K562 (cell line): ENCODE data around the gene RUSC1. TPM values are rescaled to one million over a fixed set of nuclear protein-coding genes. Genes with fewer than 3 reads are reported as not detected.

Source experiments
- ATAC-seq: fragments of 200-7000 bp; cut with Tn5 transposase; 3 replicates; pipeline ENCODE4 v1.9.1; 2020; ENCODE audit warnings: moderate library complexity
- BruUV-seq: library from RNA; stranded (reverse); fragments of 400-500 nt; replicated peaks from 2 replicates; lab custom pipeline; 2021; lab: Mats Ljungman, UMichigan
- CTCF ChIA-PET: fragments of 300-600 bp; formaldehyde crosslinking; extraction: SDS; loops from one replicate; lab custom pipeline; 2021; ENCODE audit warnings: low intra/inter-chr PET ratio; lab: Yijun Ruan, JAX
- POLR2A ChIA-PET: fragments of 300-600, 350-650 bp; sonication (Branson Sonifier 250); formaldehyde crosslinking; extraction: SDS; loops from one replicate; lab custom pipeline; 2021; ENCODE audit warnings: antibody characterized with exemption, inconsistent platforms; lab: Yijun Ruan, JAX
- DNase-seq, 4 experiments: peaks; one replicate each; pipeline versions ENCODE4 v3.0.0 to v3.0.0-alpha.2; 2011 to 2018; ENCODE audit warnings: low spot score in 3 of 4, mixed read lengths in 3 of 4; ENCODE audit errors: extremely low read depth in 1 of 4
- FAIRE-seq: peaks from 2 replicates; lab custom pipeline; 2011; peaks lifted over from hg19 to GRCh38; lab: Jason Lieb, UNC
- H2AFZ ChIP-seq: 2 replicates; pipeline ENCODE4 v1.6.0; 2011; ENCODE audit warnings: low read depth, low read length, control low read depth, inconsistent platforms
- H3K27ac ChIP-seq: fragments of 200-600 bp; 3 replicates; pipeline ENCODE4 v1.8.0; 2011; ENCODE audit warnings: low read depth, mild to moderate bottlenecking, control low read depth, inconsistent platforms, low read length, moderate library complexity, mixed read lengths; ENCODE audit errors: extremely low read depth
- H3K27me3 ChIP-seq, 2 experiments: fragments of 300-600 bp in 1 of 2; 2 replicates in 1 of 2; 3 replicates in 1 of 2; pipeline versions ENCODE4 v1.6.0 to v1.8.0; 2011; ENCODE audit warnings: inconsistent platforms in 2 of 2, low read length in 2 of 2, mild to moderate bottlenecking in 1 of 2, mixed read lengths in 1 of 2, moderate library complexity in 1 of 2; ENCODE audit not compliant: control insufficient read depth in 2 of 2, insufficient read depth in 2 of 2
- H3K36me3 ChIP-seq: fragments of 300-600 bp; 3 replicates; pipeline ENCODE4 v1.8.0; 2011; ENCODE audit warnings: mild to moderate bottlenecking, low read length, inconsistent platforms; ENCODE audit not compliant: control insufficient read depth, insufficient read depth
- H3K4me1 ChIP-seq, 2 experiments: fragments of 200-600 bp in 1 of 2; replicated peaks in 1 of 2; 2 replicates in 1 of 2; 3 replicates in 1 of 2; pipeline versions ENCODE4 v1.5.1 to v1.8.0; 2011; ENCODE audit warnings: inconsistent platforms in 2 of 2, low read length in 2 of 2, mild to moderate bottlenecking in 1 of 2, mixed read lengths in 1 of 2, moderate library complexity in 1 of 2; ENCODE audit not compliant: control insufficient read depth in 2 of 2, insufficient read depth in 2 of 2
- H3K4me2 ChIP-seq: 2 replicates; pipeline ENCODE4 v1.6.1; 2011; ENCODE audit warnings: low read length, control low read depth, inconsistent platforms, mixed read lengths; ENCODE audit not compliant: insufficient read depth
- H3K4me3 ChIP-seq: fragments of 200-600 bp; sonication (generic), shearing (Covaris generic); 2 replicates; pipeline ENCODE4 v1.5.1; 2016; ENCODE audit warnings: control low read depth, inconsistent platforms
- H3K79me2 ChIP-seq: fragments of 200-600 bp; 3 replicates; pipeline ENCODE4 v1.8.0; 2011; ENCODE audit warnings: low read length, inconsistent platforms; ENCODE audit not compliant: control insufficient read depth, insufficient read depth
- H3K9ac ChIP-seq, 2 experiments: 2 replicates each; pipeline versions ENCODE4 v1.6.0 to v1.6.1; 2011; ENCODE audit warnings: low read depth in 2 of 2, low read length in 2 of 2, control low read depth in 1 of 2, inconsistent platforms in 1 of 2, mild to moderate bottlenecking in 1 of 2, mixed read lengths in 1 of 2; ENCODE audit not compliant: insufficient read depth in 1 of 2
- H3K9me1 ChIP-seq: one replicate; pipeline ENCODE4 v1.6.0; 2011; ENCODE audit warnings: inconsistent platforms, mild to moderate bottlenecking, low read length, moderate library complexity; ENCODE audit not compliant: control insufficient read depth, insufficient read depth
- H3K9me3 ChIP-seq: replicated peaks from 2 replicates; pipeline ENCODE4 v1.5.1; 2011; ENCODE audit warnings: low read depth, low read length, inconsistent platforms; ENCODE audit not compliant: control insufficient read depth, insufficient read depth
- H4K20me1 ChIP-seq: replicated peaks from 2 replicates; pipeline ENCODE4 v1.6.1; 2011; ENCODE audit warnings: low read length, inconsistent platforms, mixed read lengths; ENCODE audit not compliant: control insufficient read depth, insufficient read depth
- DIDO1 ChIP-seq: fragments of 450-650 bp; IDR thresholded peaks from 2 replicates; pipeline ENCODE4 v1.6.1; 2016; ENCODE audit warnings: low read depth, missing biosample characterization, missing genetic modification characterization
- KDM5B ChIP-seq: fragments of 200-600 bp; sonication (generic); IDR thresholded peaks from 2 replicates; pipeline ENCODE4 v1.6.1; 2012; ENCODE audit warnings: low read depth, mild to moderate bottlenecking, moderate library complexity, low read length, control low read depth, inconsistent platforms; ENCODE audit not compliant: insufficient replicate concordance
- POLR2A ChIP-seq: fragments of 450-650 bp; conservative IDR thresholded peaks from 2 replicates; pipeline ENCODE4 v1.6.1; 2016
- PREB ChIP-seq: sonication (generic); formaldehyde crosslinking; IDR thresholded peaks from 2 replicates; pipeline ENCODE4 v1.8.1; 2023; ENCODE audit warnings: mild to moderate bottlenecking, missing genetic modification reagents
- SIN3B ChIP-seq: fragments of 450-650 bp; IDR thresholded peaks from 2 replicates; pipeline ENCODE4 v1.6.1; 2017; ENCODE audit warnings: low read depth, mild to moderate bottlenecking, moderate library complexity
- UBTF ChIP-seq, 2 experiments: IDR thresholded peaks; 2 replicates each; pipeline ENCODE4 v1.6.1; 2012; ENCODE audit warnings: improper control_type of control experiment in 2 of 2, low read depth in 2 of 2, low read length in 2 of 2, borderline replicate concordance in 1 of 2
- ZBTB34 ChIP-seq: fragments of 250-450 bp; sonication (Bioruptor Pico); IDR thresholded peaks from 2 replicates; pipeline ENCODE4 v1.8.0; 2021; ENCODE audit warnings: mild to moderate bottlenecking, moderate library complexity
- ZNF175 ChIP-seq: fragments of 200-800 bp; sonication (Bioruptor generic); IDR thresholded peaks from 2 replicates; pipeline ENCODE4 v1.6.1; 2016; ENCODE audit warnings: low read depth, mild to moderate bottlenecking, missing genetic modification characterization, missing compliant biosample characterization
- WGBS: fragments of 100-300 bp; shearing (Covaris generic); methylation state at CpG from one replicate; pipeline ENCODE4 v1.1.6; 2016; ENCODE audit warnings: low coverage, mixed read lengths; ENCODE audit not compliant: insufficient coverage; ENCODE audit errors: missing lambda C conversion rate; 5-methylcytosine and 5-hydroxymethylcytosine counted together
- in situ Hi-C: fragments of 300-500 bp; cut with MboI; formaldehyde crosslinking; loops from 4 replicates; pipeline ENCODE4 v1.15.0; 2018; ENCODE audit warnings: inconsistent platforms, mixed read lengths
- intact Hi-C: fragments of 100-400 bp; cut with micrococcal nuclease; formaldehyde crosslinking; loops from 2 replicates; pipeline ENCODE4 v1.14.2; 2022
- polyA plus RNA-seq, 8 experiments: library from polyadenylated mRNA; depleted of rRNA in 4 of 8; stranded (reverse) in 5 of 8; unstranded in 3 of 8; fragments of >200 nt; fragmentation: Nextera tagmentation in 2 of 8; fragmentation: Illumina TruSeq in 1 of 8; extraction: Ambion mirVana in 2 of 8; extraction: Trizol in 1 of 8; gene quantifications; 2 replicates each; pipeline versions ENCODE4 v1.2.1 to v1.2.3, GENCODE V29; 2011 to 2014; ENCODE audit warnings: inconsistent platforms in 1 of 8, missing spikeins in 1 of 8
- total RNA-seq, 7 experiments: library from RNA; depleted of rRNA in 6 of 7; stranded (reverse); fragments of >200 nt in 6 of 7; fragmentation: Illumina TruSeq in 2 of 7; extraction: Trizol in 2 of 7; gene quantifications; 2 replicates each; pipeline versions ENCODE4 v1.2.1 to v1.2.3, GENCODE V29; 2011 to 2021; ENCODE audit warnings: low replicate concordance in 1 of 7
- TF ChIP-seq, protein P1 (sequence below): sonication (generic); formaldehyde crosslinking; IDR thresholded peaks from 2 replicates; pipeline ENCODE4 v1.8.0; 2022; ENCODE audit warnings: missing genetic modification reagents, mild to moderate bottlenecking, borderline replicate concordance

RUSC1 gene
- total and polyA plus RNA-seq, 9 of the 15 experiments (the other 6 are each of a cell fraction or from before 2014, with no cell fraction given) = 5.7 to 68.3 (median 33.6) TPM

GRCh38 chr1:155360051-155360450, 39.4 kb downstream of the RUSC1 start (continued):
- TF ChIP-seq ZBTB34 (CRISPR knock-in tag) (no peak), POLR2A (no peak)
- TF ChIP-seq, all 486 proteins: peak for 0

GRCh38 chr1:155379180-155379579, 58.5 kb downstream of the RUSC1 start:
- ATAC-seq = no peak
- no peaks in the 10 kb centered on the region for H3K27me3 ChIP-seq
- CTCF ChIA-PET = no interaction called here
- H3K9me3 ChIP-seq = no peaks in the 10 kb centered on the region
- WGBS = 94% methylated on average over 3 of the region's 3 CpGs
- H3K4me2 ChIP-seq = no peak overlapping the region
- no peak for DNase-seq
- H3K4me1 ChIP-seq = no peaks in the 10 kb centered on the region
- TF ChIP-seq UBTF (IDR thresholded peaks at IDR 0.05; ENCODE audit: borderline replicate concordance in 1 of 2, low read depth in 2 of 2, low read length in 2 of 2) (no peak), ZNF175 (CRISPR knock-in tag) (no peak), DIDO1 (tag) (no peak), PREB (no peak), KDM5B (no peak), SIN3B (no peak)
- TF ChIP-seq, protein P1, sequence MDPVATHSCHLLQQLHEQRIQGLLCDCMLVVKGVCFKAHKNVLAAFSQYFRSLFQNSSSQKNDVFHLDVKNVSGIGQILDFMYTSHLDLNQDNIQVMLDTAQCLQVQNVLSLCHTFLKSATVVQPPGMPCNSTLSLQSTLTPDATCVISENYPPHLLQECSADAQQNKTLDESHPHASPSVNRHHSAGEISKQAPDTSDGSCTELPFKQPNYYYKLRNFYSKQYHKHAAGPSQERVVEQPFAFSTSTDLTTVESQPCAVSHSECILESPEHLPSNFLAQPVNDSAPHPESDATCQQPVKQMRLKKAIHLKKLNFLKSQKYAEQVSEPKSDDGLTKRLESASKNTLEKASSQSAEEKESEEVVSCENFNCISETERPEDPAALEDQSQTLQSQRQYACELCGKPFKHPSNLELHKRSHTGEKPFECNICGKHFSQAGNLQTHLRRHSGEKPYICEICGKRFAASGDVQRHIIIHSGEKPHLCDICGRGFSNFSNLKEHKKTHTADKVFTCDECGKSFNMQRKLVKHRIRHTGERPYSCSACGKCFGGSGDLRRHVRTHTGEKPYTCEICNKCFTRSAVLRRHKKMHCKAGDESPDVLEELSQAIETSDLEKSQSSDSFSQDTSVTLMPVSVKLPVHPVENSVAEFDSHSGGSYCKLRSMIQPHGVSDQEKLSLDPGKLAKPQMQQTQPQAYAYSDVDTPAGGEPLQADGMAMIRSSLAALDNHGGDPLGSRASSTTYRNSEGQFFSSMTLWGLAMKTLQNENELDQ (CRISPR knock-in tag) = no peak
- no peaks in the 10 kb centered on the region for H3K9me1 ChIP-seq
- no peak overlapping the region for H3K27ac ChIP-seq
- intact Hi-C loops = no loop called here
- no peak for FAIRE-seq
- H4K20me1 ChIP-seq = no peaks in the 10 kb centered on the region
- H2AFZ ChIP-seq = no peak overlapping the region
- H3K9ac ChIP-seq = no peak overlapping the region
- POLR2A ChIA-PET = no interaction called here
- BruUV-seq = no TSS peak
- peaks cover 62% of the 10 kb centered on the region for H3K36me3 ChIP-seq
- in situ Hi-C loops = no loop called here
- H3K79me2 ChIP-seq = no peaks in the 10 kb centered on the region
- no peak overlapping the region for H3K4me3 ChIP-seq
